Activated CD4-positive, alpha-beta T cell treated with anti-CD3 and anti-CD28 coated beads, Interleukin-2, Interleukin-6, amounts not matched to agents 100 ng/mL and 50 ng/mL, durations not matched to agents 16 hours and 8 hours (primary cell): ENCODE results near the gene SLC31A1.
"Not testable (repeated sequence)": the region's sequence is repeated elsewhere in the genome, so short reads cannot be mapped to it uniquely, and the experiment has no call there.

ENCODE experiments used
- DNase-seq: peaks from one replicate; pipeline ENCODE4 v3.0.0-alpha.2; 2020

Gene SLC31A1

DNA sequence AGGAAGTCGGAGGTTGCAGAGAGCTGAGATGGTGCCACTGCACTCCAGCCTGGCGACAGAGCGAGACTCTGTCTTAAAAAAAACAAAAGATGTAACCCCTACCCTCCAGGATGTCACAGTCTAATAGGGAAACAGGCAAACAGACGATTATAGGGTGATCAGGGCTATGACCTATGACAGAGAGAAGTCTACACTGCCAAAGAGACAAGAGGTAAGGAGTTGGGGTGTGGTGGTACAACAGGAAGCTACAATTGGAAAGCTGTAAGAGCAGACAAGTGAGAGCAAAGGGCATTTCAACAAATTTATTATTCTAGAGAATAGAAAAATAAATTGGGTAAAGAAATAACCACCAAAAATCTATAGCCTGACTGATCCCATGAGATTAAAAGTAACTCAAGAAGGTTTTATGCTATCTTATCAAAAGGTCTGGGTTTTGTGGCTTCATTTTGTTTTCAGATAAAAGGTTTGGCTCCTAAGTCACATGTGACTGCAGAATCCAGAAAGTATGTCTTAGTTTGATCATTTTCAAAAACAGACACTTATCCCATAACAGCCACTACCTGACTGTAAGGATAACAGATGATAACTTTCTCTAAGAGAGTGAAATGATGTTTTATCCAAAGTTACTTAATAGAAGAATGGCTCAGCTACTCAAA lies 46.7 kb downstream of the SLC31A1 start:
- DNase-seq = no peak

DNA sequence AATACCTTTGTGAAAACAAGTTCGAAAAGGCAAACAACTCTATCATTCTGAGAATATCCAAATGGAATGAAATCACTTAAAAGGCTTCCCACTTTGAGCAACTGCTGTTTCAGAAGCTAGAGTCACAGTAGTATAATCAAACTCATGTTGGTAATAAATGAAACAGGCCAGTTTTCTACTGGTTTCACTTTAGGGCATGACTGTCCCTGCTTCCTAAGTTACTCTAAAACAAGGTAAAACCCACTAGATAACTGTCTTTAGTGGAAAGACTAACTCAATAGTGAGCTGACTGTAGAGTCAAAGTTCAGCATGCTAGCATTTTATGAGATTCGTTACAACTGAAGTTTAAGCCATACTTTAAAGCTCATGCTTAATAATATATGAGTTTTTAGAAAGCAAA lies 48.0 kb downstream of the SLC31A1 start:
- DNase-seq = peak; percentile 13

DNA sequence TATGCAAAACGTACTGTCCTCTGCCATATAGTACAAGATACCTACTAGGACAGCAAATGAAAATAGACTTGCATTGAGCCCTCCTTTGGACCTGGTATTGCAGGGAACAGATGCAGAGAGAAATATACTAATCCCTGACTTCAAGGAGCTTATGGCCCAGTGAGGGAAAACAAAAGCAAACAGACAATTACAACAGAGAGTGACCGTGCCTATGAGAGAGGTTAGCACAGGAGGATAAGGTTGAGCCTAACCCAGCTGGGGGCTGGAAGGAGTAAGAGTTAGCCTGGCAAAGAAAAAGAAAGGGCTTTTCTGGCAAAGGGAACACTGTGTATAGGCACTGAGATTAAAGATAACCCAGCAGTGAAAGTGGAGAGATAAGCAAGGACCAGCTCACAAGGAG lies 48.5 kb downstream of the SLC31A1 start:
- DNase-seq = no peak

DNA sequence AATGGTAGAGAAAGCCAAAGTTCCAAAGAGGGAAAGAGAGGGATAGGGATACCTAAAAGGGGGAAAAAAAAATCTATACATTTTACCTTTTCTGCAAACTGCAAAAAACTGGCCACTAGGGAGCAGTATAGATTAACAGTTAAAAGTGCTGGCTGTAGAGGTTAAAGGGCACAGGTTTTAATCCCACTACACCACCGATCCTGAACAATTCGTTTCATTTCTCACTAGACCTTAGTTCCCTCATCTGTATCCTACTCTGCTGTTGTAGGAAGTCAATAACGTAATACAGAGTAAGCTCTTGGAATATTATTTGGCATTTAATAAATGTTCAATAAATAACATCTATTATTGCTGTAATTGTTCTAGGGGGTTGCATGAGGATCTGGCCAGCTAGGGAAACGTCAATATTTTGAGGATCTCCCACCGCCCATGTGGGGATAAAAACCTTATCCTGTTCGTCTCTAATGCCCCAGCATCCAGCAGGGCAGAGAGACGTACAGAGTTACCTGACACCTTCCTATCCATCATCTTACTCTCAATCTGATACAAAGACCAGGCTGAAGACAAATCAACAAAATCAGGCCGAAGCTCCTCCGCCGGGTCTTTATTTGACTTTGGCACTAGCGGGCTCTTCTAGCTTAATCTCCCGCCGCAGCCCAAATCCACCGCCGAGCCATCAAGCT lies 53.3 kb downstream of the SLC31A1 start:
- DNase-seq = peak; percentile 76

DNA sequence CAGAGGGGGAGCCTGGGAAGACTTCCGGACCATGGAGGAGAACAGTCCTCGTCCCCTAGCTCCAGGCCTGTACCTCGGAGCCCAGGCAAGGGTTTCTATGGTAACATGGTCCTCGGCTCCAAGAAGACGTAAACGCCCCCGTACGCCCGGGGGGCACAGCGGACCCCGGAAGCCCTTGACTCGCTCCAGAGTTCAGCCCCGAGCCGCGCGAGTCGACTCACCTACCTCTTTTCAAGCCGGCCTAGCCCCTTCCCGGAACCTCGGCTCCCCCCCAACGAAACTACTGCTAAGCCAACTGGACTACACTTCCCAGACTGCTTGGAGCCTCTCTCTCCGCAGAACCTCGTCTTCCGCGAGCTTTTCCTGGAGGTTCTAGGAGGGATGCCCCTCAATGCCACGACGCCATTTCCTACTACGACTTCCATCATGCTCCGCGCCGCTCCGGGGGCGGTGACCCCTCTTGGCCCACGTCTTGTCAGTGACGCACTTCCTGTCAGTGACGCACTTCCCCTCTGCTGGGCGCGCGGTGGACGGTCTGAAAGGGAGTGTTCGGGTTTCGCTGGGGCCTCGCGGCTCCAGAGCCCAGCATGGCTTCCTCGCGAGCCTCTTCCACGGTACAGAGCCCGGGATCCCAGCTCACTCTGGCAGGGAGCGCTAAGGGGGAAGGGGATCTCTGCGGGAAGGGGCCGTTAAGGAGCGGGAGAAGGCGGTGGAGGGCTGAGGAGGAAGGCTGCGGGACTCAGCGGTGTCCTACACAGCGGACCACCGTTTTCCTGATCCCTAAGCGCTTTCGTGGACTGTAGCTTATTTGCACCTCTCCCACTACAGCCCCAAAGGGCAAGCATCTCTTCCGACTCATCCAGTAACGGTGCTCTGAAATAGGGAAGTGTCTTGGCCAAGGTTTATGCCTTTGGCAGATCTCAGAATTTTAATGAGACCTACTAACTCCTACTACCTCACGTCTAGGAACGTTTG lies 54.1 kb downstream of the SLC31A1 start, which contains the start of the genes CDC26 and PRPF4:
Gene CDC26 (minus strand): TSS at position 416 of the 975 bp plus-strand sequence. CDS start 3,065 bp downstream, outside the sequence.
Gene PRPF4 (plus strand): TSS at position 502 of the 975 bp plus-strand sequence. CDS start 86 bp downstream, at position 588.
- DNase-seq = peak; percentile 97

DNA sequence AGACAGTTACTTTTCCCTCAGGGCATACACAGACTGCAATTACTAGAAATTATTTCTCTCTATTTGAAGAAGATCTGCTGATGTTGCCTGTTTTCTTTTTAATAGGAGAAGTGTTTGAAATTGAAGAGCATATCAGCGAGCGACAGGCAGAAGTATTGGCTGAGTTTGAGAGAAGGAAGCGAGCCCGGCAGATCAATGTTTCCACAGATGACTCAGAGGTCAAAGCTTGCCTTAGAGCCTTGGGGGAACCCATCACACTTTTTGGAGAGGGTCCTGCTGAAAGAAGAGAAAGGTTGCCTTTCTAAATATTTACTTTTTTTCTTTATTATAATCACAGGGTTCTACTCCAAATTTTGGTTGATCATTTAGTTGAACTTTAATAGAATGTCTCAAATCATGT lies 57.5 kb downstream of the SLC31A1 start:
- DNase-seq = no peak

DNA sequence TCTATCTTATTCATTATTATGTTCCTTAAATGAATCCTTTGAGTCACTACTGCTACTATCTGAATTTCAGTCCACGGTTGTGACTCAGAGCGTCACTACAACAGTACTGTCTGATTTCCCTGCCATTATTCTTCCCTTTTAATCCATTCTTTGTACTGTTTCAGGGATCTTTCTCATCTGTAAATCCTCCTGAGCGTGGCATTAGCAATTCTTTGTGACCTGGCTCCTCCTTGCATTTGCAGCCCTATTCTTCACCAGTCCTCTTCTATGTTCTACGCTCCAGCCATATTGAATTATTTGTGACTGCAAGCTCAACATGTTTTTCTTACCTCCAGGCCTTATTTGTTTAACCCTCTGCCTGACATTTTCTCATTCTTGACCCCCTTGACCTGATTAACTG lies 60.0 kb downstream of the SLC31A1 start:
- DNase-seq = no peak

DNA sequence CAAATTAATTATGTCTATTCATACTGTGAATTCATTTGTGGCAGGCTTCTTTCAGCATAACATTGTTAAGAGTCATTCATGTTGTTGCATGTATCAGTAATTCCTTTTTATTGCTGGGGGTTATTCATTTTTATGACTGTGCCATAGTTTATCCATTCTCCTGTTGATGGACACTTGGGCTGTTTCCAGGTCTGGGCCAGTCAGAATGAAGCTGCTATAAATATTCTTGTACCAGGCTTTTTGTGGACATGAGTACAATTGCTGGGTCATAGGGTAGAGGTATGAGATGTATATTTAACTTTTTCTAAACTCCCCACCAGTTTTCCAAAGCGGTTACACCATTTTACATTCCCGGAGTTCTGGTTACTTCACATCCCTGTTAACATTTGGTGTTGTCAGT lies 67.7 kb downstream of the SLC31A1 start:
- no peak for DNase-seq

DNA sequence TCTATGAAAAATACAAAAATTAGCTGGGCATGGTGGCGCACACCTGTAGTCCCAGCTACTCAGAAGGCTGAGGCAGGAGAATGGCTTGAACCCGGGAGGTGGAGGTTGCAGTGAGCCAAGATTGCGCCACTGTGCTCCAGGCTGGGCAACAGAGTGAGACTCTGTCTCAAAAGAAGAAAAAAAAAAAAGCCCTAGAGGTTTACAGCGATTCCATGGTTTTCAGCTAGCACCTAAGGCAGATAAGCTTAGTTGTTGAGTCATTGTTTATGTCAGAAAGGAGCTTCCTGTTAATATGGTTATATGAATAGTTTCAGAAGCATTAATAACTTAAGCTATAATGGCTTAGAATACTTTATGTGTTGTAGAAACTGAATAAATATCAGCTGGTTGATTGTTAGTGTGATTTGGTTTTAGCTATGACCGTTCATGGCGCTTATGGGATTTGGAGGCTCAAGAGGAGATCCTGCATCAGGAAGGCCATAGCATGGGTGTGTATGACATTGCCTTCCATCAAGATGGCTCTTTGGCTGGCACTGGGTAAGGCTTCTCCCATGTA lies 68.8 kb downstream of the SLC31A1 start:
- no peak for DNase-seq

DNA sequence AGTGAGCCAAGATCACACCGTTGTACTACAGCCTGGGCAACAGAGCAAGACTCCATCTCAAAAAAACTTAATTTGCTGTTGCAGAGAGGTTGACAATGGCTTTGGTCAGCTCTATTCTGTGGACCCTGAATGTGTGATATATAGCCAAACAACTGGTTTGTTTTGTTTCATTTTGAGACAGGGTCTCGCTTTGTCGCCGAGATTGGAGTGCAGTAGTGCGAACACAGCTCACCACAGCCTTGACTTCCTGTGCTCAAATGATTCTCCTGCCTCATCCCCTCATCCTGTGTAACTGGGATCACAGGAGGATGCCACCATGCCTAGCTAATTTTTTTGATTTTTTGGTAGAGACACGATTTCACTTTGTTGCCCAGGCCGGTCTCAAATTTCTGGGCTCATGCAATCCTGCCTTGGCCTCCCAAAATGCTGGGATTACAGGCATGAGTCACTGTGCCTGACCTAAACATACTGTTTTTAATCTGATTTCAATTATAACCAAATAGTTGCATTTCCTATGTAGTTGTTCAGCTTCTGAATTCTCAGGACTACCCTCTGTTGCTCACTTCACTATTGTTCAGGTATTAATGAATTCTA lies 72.0 kb downstream of the SLC31A1 start:
- peak; percentile 16 for DNase-seq

DNA sequence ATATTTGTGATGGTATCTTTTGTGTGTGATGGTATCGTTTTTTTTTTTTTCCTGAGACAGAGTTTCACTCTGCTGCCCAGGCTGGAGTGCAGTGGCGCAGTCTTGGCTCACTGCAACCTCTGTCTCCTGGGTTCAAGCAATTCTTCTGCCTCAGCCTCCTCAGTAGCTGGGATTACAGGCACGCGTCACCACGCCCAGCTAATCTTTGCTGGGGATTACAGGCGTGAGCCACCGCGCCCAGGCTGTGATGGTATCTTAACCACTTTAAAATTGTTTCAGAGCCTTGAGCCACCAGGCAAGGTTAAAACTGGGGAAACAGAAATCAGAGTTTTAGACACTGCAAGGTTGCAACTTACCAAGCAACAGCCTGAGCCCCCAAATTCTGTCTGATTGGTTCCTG lies 74.9 kb downstream of the SLC31A1 start:
- not testable (repeated sequence) for DNase-seq

DNA sequence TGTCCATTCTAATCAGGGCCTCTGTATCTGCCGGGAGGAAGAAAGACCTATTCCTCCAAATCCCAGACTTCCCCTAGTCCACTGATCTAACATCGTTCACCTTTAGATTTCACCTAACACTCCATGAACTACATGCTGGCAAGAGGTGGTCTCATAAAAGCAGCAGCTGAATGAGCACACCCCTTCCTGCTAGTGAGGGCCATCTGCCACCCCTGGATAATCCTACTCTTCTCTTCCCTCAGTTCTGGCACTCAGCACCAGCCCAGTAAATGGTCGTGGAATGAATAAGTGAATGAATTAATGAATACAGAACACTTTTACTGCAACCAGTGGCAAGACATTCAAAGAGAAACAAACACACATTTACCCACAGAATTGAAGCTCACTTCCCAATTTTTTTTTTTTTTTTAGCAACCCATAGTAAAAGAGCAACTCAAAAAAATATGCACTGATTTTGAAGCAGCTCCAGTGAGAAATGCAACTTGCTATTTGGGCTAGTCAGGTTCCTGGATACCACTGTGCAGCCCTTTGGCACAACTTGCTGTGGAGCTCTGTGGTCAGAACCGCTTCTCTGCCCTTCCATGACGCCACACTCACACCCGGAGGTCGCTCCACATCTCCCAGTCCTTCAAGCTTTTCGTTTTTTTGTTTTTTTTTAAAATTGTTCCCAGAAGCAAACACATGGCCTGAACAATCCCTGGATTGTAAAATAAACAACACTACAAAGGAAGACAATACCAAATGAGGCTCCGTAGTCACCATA lies 75.6 kb downstream of the SLC31A1 start:
- DNase-seq = no peak

DNA sequence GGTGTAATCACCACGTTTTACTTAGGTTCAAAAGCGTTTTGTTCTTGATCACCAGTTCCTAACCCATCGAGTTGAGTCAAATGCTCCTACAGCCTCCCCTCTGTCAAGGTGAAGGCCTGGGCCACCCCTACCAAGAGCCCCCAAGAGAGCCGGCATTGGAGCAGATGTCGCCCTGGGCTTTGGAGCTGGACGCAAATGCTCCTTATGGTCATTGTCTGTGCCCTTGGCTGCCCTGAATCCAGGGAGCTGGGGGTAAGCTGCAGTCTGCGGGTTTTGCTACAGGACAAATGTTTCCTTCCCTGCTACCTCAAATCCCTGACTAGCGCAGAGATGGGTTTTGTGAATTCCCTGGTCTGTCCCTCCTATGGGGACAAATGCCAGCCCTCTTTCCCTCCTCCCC lies 77.0 kb downstream of the SLC31A1 start:
- no peak for DNase-seq

DNA sequence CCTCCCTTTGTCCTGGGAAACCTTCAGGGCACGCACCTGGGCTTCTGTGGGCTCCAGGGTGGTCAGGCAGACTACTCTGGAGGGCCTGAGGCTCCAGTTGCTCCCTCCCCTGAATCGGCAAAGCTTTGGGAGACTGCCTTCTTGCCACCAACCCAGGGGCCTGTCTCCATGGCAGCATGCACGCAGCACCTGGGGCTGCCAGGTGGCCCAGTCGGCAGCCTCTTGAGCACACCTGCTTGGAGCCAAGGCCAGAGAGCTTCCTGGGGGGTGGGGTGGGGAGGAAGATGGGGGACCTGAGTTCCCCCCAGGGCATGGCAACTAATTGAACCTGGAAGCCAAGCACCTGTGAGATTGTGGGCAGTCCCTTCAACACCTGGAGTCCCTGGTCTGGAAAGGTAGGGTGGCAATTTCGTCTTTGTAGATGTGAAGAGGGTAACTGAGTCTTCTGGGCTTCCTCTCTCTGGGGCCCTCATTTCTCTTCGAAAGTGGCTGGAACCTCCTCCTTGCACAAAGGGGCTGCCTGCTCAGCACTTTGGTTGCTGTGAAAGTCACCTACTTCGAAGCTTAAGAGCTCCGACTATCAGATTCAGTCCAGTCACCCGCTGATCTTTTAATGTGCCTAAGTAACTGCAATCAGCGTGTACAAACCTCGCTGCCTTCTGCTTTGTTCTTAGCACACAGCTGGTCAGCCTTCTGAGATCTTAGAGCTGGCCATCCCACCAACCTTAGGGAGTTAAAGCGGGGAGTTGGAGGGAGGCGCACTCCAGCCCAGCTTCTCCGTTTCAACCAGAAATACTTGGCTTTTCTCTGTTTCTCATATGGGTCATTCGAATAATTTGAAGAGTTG lies 77.8 kb downstream of the SLC31A1 start:
- no peak for DNase-seq

DNA sequence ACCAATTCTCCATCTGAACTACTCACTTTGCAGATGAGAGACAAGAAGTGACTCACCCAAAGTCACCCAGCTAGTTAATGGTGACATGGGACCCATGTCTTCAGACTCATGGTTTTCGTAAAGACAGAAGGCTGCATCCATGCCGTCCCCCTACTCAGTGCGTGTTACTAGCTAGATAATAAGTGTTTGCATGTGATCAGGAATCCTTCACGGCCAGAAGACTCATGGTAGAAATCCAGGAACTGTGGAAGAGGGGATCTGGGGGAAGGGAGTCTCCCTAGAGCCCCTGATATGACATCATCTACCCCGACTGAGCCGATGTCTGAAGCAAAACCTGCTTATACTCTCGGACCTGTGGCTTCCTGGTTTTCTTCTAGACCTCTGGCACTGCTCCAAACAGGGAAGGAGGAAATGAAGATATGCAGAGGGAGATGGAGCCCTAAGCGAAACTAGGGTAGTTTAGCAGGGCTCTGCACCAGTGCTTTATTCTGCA lies 78.5 kb downstream of the SLC31A1 start:
- DNase-seq = no peak

DNA sequence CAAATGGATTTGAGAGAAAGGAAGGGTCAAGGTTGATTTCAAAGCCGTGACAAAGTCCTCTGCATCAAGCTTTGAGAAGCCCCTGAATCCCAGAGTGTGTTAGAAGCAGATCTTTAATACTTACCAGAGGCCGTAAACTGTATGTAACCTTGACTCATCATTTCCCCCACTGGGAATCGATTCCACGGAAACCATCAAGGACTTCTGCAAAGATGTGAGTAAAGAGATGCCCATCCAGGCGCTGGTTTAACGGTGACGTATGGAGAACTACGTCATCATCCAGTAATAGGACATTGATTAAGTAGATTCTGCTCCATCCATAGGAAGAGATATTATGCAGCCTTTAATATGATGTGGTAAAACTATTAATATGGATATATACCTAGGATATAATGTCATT lies 80.2 kb downstream of the SLC31A1 start:
- no peak for DNase-seq

DNA sequence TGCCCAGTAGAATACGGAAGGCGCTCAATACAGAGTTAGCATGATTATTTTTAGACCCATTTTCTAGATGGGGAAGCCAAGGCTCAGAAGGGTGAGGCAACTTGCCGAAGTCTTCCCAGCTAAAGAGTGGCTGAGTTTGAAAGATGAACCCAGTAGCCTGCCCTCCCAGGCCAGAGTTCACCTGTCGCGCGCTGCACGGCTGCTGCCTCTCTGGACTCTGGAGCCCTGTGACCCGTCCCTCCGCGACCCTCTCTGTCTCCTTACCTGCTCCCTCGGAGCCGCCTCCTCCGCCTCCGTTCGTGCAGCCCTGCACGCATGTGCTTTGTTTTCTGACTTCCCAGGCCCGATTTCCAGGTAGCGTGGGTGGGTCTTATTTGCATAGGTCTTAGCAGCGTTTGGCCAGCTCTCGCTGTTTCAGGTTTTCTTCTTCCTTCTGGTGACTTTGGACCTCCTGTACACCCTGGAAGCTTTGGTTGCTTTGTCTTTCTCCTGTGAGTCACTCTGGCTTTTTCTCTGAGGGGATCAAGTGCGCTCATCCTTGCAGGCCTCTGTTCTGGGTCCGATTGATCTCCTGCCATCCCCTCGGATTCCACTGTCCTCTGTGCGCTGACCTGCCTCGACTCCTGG lies 81.6 kb downstream of the SLC31A1 start, which contains the start of gene RNF183:
Gene RNF183 (minus strand): TSS at position 585 of the 627 bp plus-strand sequence. CDS start 5,192 bp downstream, outside the sequence.
- no peak for DNase-seq

DNA sequence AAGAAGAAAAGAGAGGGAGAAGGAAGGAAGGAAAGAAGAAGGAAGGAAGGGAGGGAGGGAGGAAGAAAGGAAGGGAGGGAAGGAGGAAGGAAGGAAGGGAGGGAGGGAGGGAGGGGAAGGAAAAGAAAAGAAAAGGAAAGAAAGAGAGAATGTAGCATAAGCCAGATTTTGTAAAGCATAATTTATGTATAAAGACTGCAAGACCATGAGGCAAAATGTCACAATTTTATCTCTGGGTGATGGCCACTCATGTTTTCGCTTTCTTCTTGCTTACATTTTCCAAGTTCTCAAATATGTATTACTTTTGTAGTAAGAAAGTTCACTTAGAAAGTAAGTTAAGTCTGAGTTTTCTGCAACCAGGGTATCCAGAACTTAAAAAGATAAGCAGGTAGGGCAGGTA lies 85.2 kb downstream of the SLC31A1 start:
- no peak for DNase-seq

DNA sequence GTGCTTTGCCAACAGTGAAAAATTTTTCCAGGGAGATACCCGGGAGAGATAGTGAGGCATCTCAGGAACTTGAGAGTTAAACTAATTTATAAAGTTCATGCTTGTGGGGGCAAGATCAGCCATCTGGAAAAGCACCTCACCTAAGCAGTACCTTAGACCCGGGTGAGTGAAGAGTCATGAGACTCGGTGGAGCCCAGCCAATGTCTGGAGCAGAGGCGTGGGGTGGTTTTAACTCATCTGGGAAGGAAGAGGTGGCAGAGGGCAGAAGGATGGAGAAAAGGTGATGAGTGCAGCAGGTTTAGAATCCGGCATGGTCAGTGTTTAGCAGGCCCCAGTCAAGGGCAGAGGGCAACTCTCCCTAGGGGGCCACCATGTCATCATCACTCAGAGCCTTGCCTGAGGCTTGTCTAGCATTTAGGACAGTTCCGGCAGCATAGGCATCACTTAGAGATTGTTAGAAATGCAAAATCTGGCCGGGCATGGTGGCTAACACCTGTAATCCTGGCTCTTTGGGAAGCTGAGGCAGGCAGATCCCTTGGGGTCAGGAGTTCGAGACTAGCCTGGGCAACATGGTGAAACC lies 86.1 kb downstream of the SLC31A1 start:
- no peak for DNase-seq
